OCI-LY7 (cell line): ENCODE data around the gene HDAC4. TPM values are rescaled to one million over a fixed set of nuclear protein-coding genes. Genes with fewer than 3 reads are reported as not detected.
A peak's percentile ranks its signal among the peaks of the same experiment; 100 is the strongest.

Experiments used
- BruUV-seq: library from RNA; stranded (reverse); fragments of 400-500 nt; replicated peaks from 2 replicates; lab custom pipeline; 2021; lab: Mats Ljungman, UMichigan
- CTCF ChIA-PET: fragments of 300-600 bp; sonication (Branson Sonifier 250); formaldehyde crosslinking; loops from one replicate; lab custom pipeline; 2022; ENCODE audit warnings: antibody characterized with exemption; ENCODE audit not compliant: unreplicated experiment; lab: Charles Lee
- POLR2A ChIA-PET: fragments of 300-600 bp; sonication (Branson Sonifier 250); formaldehyde crosslinking; loops from one replicate; lab custom pipeline; 2022; ENCODE audit warnings: antibody characterized with exemption; lab: Charles Lee
- DNase-seq: peaks from one replicate; pipeline ENCODE4 v3.0.0-alpha.2; 2015; ENCODE audit warnings: low spot score
- H2AFZ ChIP-seq: fragments of 200-600 bp; sonication (generic), shearing (Covaris generic); 2 replicates; pipeline ENCODE4 v1.6.1; 2014; ENCODE audit warnings: mild to moderate bottlenecking, antibody characterized with exemption, low read length, moderate library complexity
- H3K27ac ChIP-seq: fragments of 200-600 bp; sonication (generic); 2 replicates; pipeline ENCODE4 v1.5.1; 2014; ENCODE audit warnings: mixed run types, low read depth, mild to moderate bottlenecking, moderate library complexity, low read length, inconsistent platforms; ENCODE audit not compliant: poor library complexity, severe bottlenecking
- H3K36me3 ChIP-seq: fragments of 200-600 bp; sonication (generic); 2 replicates; pipeline ENCODE4 v1.6.1; 2014; ENCODE audit warnings: mild to moderate bottlenecking, antibody characterized with exemption, low read length, moderate library complexity, mixed read lengths; ENCODE audit not compliant: insufficient read depth
- H3K4me1 ChIP-seq: fragments of 200-600 bp; sonication (generic); 2 replicates; pipeline ENCODE4 v1.5.1; 2014; ENCODE audit warnings: mild to moderate bottlenecking, low read length; ENCODE audit not compliant: insufficient read depth, poor library complexity, severe bottlenecking
- H3K4me2 ChIP-seq: fragments of 200-600 bp; sonication (generic); 2 replicates; pipeline ENCODE4 v1.6.1; 2014; ENCODE audit warnings: mild to moderate bottlenecking, low read length
- H3K4me3 ChIP-seq: fragments of 200-600 bp; sonication (generic); 2 replicates; pipeline ENCODE4 v1.5.1; 2014; ENCODE audit warnings: mild to moderate bottlenecking, low read depth, low read length; ENCODE audit not compliant: poor library complexity, severe bottlenecking
- H3K79me2 ChIP-seq: fragments of 200-600 bp; sonication (generic); 2 replicates; pipeline ENCODE4 v1.6.1; 2016; ENCODE audit warnings: low read depth, mild to moderate bottlenecking, low read length, moderate library complexity, mixed read lengths; ENCODE audit not compliant: insufficient read depth
- H3K9me2 ChIP-seq: fragments of 200-600 bp; sonication (generic); 2 replicates; pipeline ENCODE4 v1.6.1; 2016; ENCODE audit warnings: mild to moderate bottlenecking, low read length, mixed read lengths; ENCODE audit not compliant: insufficient read depth
- H3K9me3 ChIP-seq: fragments of 200-600 bp; sonication (generic); 2 replicates; pipeline ENCODE4 v1.6.1; 2014; ENCODE audit warnings: mild to moderate bottlenecking, mixed run types, low read length, mixed read lengths
- H4K20me1 ChIP-seq: fragments of 200-600 bp; sonication (generic); 2 replicates; pipeline ENCODE4 v1.6.1; 2014; ENCODE audit warnings: mild to moderate bottlenecking, antibody characterized with exemption, low read length, moderate library complexity, mixed read lengths; ENCODE audit not compliant: insufficient read depth
- EZH2phosphoT487 ChIP-seq: fragments of 200-600 bp; sonication (generic); IDR thresholded peaks from 2 replicates; pipeline ENCODE4 v1.6.1; 2018; ENCODE audit warnings: low read depth, borderline replicate concordance, mild to moderate bottlenecking, mixed run types, antibody characterized with exemption, low read length, moderate library complexity, mixed read lengths
- intact Hi-C: fragments of 100-400 bp; cut with micrococcal nuclease; formaldehyde crosslinking; loops from one replicate; pipeline ENCODE4 v1.10.0; 2022; ENCODE audit not compliant: unreplicated experiment
- total RNA-seq, 2 experiments: library from RNA; depleted of rRNA in 1 of 2; stranded (reverse); fragments of >200 nt in 1 of 2; shearing (Covaris generic) in 1 of 2; gene quantifications; 2 replicates each; pipeline ENCODE4 v1.2.3, GENCODE V29; 2014 to 2022
- TF ChIP-seq, protein P1 (sequence below): fragments of 200-600 bp; sonication (generic); conservative IDR thresholded peaks from 2 replicates; pipeline ENCODE4 v1.5.1; 2014; ENCODE audit warnings: mild to moderate bottlenecking, antibody characterized with exemption, low read length, moderate library complexity, mixed read lengths

The HDAC4 gene
- total RNA-seq, 2 experiments from 2014 or later, result 10.2 to 20.6 TPM

DNA sequence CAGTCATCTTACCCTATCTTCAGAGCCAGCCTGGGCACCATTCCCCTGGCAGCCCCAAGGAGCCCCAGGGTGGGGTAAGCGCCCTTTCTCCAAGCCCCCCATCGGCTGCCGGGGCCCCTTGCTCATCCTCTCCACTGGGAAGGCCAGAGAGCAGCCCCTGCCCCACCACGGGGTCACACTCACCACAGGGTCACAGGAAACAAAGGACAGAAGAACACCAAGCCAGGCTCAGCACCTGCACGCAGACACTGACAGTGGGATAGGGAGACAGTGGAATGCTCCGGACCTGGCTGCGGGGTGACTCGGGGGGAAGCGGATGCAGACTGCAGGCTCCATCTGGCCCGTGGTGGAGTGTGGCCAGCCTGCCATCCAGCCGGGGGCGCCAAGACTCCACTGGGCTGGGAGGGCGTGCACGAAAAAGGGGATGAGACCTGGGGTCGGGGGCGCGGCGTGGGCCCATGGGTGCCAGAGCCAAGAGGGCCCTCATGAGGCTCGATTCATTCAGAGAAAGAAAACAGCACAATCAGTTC lies 21.1 kb downstream of the HDAC4 start:
- no peak overlapping the region for H2AFZ ChIP-seq
- no TSS peak for BruUV-seq
- H3K27ac ChIP-seq, result no peak overlapping the region
- H3K4me3 ChIP-seq, result no peak overlapping the region
- no peak overlapping the region for H3K4me2 ChIP-seq
- no peaks in the 10 kb centered on the region for H3K9me3 ChIP-seq
- no peaks in the 10 kb centered on the region; the same call in 1 of the 2 replicates for H4K20me1 ChIP-seq
- no peaks in the 10 kb centered on the region for H3K9me2 ChIP-seq
- no peaks in the 10 kb centered on the region for H3K36me3 ChIP-seq
- POLR2A ChIA-PET, result no interaction called here
- peaks cover 19% of the 10 kb centered on the region for H3K4me1 ChIP-seq
- no peak for TF ChIP-seq EZH2phosphoT487
- TF ChIP-seq, protein P1, sequence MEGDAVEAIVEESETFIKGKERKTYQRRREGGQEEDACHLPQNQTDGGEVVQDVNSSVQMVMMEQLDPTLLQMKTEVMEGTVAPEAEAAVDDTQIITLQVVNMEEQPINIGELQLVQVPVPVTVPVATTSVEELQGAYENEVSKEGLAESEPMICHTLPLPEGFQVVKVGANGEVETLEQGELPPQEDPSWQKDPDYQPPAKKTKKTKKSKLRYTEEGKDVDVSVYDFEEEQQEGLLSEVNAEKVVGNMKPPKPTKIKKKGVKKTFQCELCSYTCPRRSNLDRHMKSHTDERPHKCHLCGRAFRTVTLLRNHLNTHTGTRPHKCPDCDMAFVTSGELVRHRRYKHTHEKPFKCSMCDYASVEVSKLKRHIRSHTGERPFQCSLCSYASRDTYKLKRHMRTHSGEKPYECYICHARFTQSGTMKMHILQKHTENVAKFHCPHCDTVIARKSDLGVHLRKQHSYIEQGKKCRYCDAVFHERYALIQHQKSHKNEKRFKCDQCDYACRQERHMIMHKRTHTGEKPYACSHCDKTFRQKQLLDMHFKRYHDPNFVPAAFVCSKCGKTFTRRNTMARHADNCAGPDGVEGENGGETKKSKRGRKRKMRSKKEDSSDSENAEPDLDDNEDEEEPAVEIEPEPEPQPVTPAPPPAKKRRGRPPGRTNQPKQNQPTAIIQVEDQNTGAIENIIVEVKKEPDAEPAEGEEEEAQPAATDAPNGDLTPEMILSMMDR, result 0 out of 2 replicates have a peak, but pooled peaks have one; percentile 25
- CTCF ChIA-PET, result no interaction called here
- intact Hi-C loops, result loop anchor here (5.0 kb wide), 1 partner anchor 237 kb away; no protein-coding TSS in a partner anchor
- DNase-seq, result no peak
- H3K79me2 ChIP-seq, result no peaks in the 10 kb centered on the region

DNA sequence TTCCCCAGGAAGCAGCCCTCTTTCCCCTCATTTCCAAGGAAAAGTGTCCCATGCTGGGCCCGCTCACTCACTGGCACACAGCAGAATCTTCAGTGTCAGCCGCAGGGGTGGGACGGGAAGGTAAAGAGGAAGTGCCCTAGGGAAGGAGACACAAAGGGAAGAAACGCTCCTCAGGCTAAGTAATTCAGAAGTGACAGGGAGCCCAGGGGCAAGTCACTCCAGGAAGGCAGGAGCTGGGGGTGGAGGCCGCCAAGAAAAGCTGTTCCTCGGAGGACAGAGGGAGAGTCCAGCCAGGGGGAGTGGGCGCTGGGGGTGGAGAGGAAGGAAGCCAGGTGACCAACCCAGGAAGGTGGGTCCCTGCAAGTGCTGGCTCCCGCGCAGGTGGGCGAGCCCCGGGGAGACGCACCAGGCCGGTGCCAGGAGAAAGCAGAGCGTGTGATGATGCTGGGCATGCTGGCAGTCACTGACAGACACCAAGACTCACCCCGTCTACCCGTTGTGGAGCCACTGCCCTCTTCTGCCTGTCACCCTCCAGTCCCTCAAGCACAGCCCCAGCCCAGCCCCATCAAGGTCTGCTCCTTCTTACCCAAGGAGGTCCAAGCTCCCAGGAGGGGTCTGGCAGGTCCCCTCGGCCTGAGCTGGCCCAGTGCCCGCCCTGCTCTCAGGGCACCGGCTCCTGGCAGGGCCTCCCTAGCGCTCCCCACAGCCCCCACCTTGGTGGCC lies 21.7 kb downstream of the HDAC4 start:
- intact Hi-C loops, result no loop called here
- CTCF ChIA-PET, result no interaction called here
- TF ChIP-seq, protein P1, result no peak
- TF ChIP-seq EZH2phosphoT487, result no peak
- POLR2A ChIA-PET, result no interaction called here
- Histone ChIP-seq H3K27ac (no peak overlapping the region), H3K9me3 (no peaks in the 10 kb centered on the region), H3K4me2 (no peak overlapping the region), H3K4me1 (peaks cover 19% of the 10 kb centered on the region), H3K36me3 (no peaks in the 10 kb centered on the region), H3K79me2 (no peaks in the 10 kb centered on the region), H3K9me2 (no peaks in the 10 kb centered on the region), H3K4me3 (no peak overlapping the region), H4K20me1 (no peaks in the 10 kb centered on the region; the same call in 1 of the 2 replicates), H2AFZ (no peak overlapping the region)
- no TSS peak for BruUV-seq
- DNase-seq, result no peak
